GM18907 (cell line): ENCODE results near the gene PNMA8B.

ENCODE experiments used
- ATAC-seq: cut with Tn5 transposase; IDR thresholded peaks from one replicate; pipeline ENCODE4 v1.9.1; 2021; ENCODE audit warnings: mild to moderate bottlenecking, moderate library complexity; ENCODE audit not compliant: unreplicated experiment

PNMA8B gene

GRCh38 chr19:46460055-46460454, 35.6 kb downstream of the PNMA8B start:
- ATAC-seq, result no peak

- no peak for ATAC-seq
These were observed 38.7 kb downstream of the PNMA8B start for GRCh38 chr19:46456930-46457329.

GRCh38 chr19:46454244-46454643, 41.4 kb downstream of the PNMA8B start:
- no peak for ATAC-seq

- ATAC-seq, result no peak
These were observed 42.0 kb downstream of the PNMA8B start for GRCh38 chr19:46453661-46454060.

- no peak for ATAC-seq
These were observed 43.5 kb downstream of the PNMA8B start for GRCh38 chr19:46452186-46452585.

- no peak for ATAC-seq
These were observed 44.3 kb downstream of the PNMA8B start for GRCh38 chr19:46451352-46451751.

- no peak for ATAC-seq
These were observed 44.9 kb downstream of the PNMA8B start for GRCh38 chr19:46450737-46451136.

GRCh38 chr19:46449228-46449627, 46.4 kb downstream of the PNMA8B start:
- ATAC-seq, result no peak

GRCh38 chr19:46448601-46449000, 47.1 kb downstream of the PNMA8B start:
- no peak for ATAC-seq

- no peak for ATAC-seq
These were observed 47.8 kb downstream of the PNMA8B start for GRCh38 chr19:46447824-46448223.

GRCh38 chr19:46447006-46447405, 48.7 kb downstream of the PNMA8B start:
- ATAC-seq, result no peak

GRCh38 chr19:46446021-46446420, 49.6 kb downstream of the PNMA8B start:
- ATAC-seq, result no peak

- ATAC-seq, result no peak
These were observed 52.7 kb downstream of the PNMA8B start for GRCh38 chr19:46442808-46443450.

- ATAC-seq, result no peak
These were observed 53.8 kb downstream of the PNMA8B start for GRCh38 chr19:46441866-46442265.
